Heart right ventricle (tissue), 16 donors: Measurements from ENCODE around the gene MAP3K4. TPM values are rescaled to one million over a fixed set of nuclear protein-coding genes. Genes with fewer than 3 reads are reported as not detected.
"Not testable (repeated sequence)": the region's sequence is repeated elsewhere in the genome, so short reads cannot be mapped to it uniquely, and the experiment has no call there.

Experiments used
- ATAC-seq, 8 donors: fragments of 200-7000 bp; cut with Tn5 transposase; one replicate each; pipeline ENCODE4 v1.9.1; 2020; ENCODE audit warnings: mild to moderate bottlenecking in 8 of 8, moderate library complexity in 8 of 8, moderate number of reproducible peaks in 1 of 8
- DNase-seq, 2 donors: peaks; one replicate each; pipeline ENCODE4 v3.0.0-alpha.2; 2020
- H3K27ac ChIP-seq, 10 donors: fragments of 200-600 bp; sonication (generic) in 2 of 10; one replicate each; pipeline versions ENCODE4 v1.5.0 to v1.8.0; 2020 to 2022; ENCODE audit warnings: mild to moderate bottlenecking in 3 of 10
- H3K27me3 ChIP-seq, 7 donors: fragments of 200-600 bp; one replicate each; pipeline ENCODE4 v1.8.0; 2021 to 2022; ENCODE audit warnings: mild to moderate bottlenecking in 2 of 7
- H3K36me3 ChIP-seq, 9 donors: fragments of 200-600 bp; sonication (generic) in 1 of 9; one replicate each; pipeline versions ENCODE4 v1.5.0 to v1.8.0; 2020 to 2022; ENCODE audit warnings: mild to moderate bottlenecking in 2 of 9
- H3K4me1 ChIP-seq, 9 donors: fragments of 200-600 bp; sonication (generic) in 1 of 9; one replicate each; pipeline versions ENCODE4 v1.5.0 to v1.8.0; 2020 to 2022; ENCODE audit warnings: mild to moderate bottlenecking in 4 of 9
- H3K4me3 ChIP-seq, 10 donors: fragments of 200-600 bp; sonication (generic) in 2 of 10; one replicate each; pipeline versions ENCODE4 v1.5.0 to v1.8.0; 2020 to 2022; ENCODE audit warnings: mild to moderate bottlenecking in 7 of 10, moderate library complexity in 2 of 10
- H3K9me3 ChIP-seq, 11 donors: fragments of 200-600 bp in 10 of 11; sonication (generic) in 2 of 11; one replicate each; pipeline versions ENCODE4 v1.5.0 to v1.8.0; 2013 to 2022; ENCODE audit warnings: mild to moderate bottlenecking in 2 of 11, control low read depth in 1 of 11, moderate library complexity in 1 of 11
- CTCF ChIP-seq, 9 donors: fragments of 200-600 bp; sonication (generic) in 2 of 9; IDR thresholded peaks; one replicate each; pipeline versions ENCODE4 v1.5.0 to v1.8.0; 2021 to 2022; ENCODE audit warnings: antibody characterized with exemption in 9 of 9, mild to moderate bottlenecking in 5 of 9, moderate library complexity in 1 of 9
- WGBS, 2 donors: extraction: QIAGEN DNeasy Blood & Tissue Kit; methylation state at CpG; one replicate each; pipeline ENCODE4 v1.1.7; 2013; ENCODE audit warnings: inconsistent platforms in 1 of 2; 5-methylcytosine and 5-hydroxymethylcytosine counted together
- intact Hi-C, 10 donors: fragments of 100-400 bp; cut with DNase I; formaldehyde crosslinking; loops; one replicate each; pipeline versions ENCODE4 v1.11.1 to v1.14.2; 2022
- polyA plus RNA-seq, 2 donors: library from polyadenylated mRNA; stranded (reverse); fragments of 200-250 nt; gene quantifications; one replicate each; pipeline ENCODE4 v1.2.3, GENCODE V29; 2013
- total RNA-seq, 10 donors: library from RNA; stranded (reverse); fragmentation: NEBNext Ultra II Directional in 3 of 10; extraction: Animal tissue kit (Norgen Biotek cat#: 25700) in 3 of 10; gene quantifications; one replicate each; pipeline versions ENCODE4 v1.2.1 to v1.2.4, GENCODE V29; 2021 to 2023
- donor health status: Arrhythmogenic right ventricular cardiomyopathy.
- donor health status: ischemic (EF 13 %, LVEDD 7.1; RV severe dilation, severe dysfunction).
- donor health status: healthy with polysubstance abuse.
- donor health status: DM: no; HTN: yes; CAD: no.
- donor health status: DM: no; HTN: no; CAD: no.
- donor health status: ischemic (EF 25% LVEDD 6.9; RV normal size, moderate dysfunction).
- donor health status: ischemic (EF 25% LVEDD 5.7; RV mildly dilated, moderate dysfunction).
- donor health status: healthy.
- donor health status: DM: yes; HTN: yes; CAD: no.
- donor health status: Ischemic cardiomyopathy.
- donor health status: ischemic (EF 35%, LVEDD 5.7; RV mildly dilated, moderate dysfunction).
- donor health status: nonischemic (EF 11% LVEDD 7.7; RV severe dilation, severe dysfunction).
- donor health status: DM: yes; HTN: yes; CAD: no.
- donor health status: PGD.
- donor health status: ischemic (EF 29% LVEDD 5.4; RV normal size, mild dysfunction).
- donor health status: nonischemic (EF 23%, LVEDD 6.1; RV moderate dilation, normal function).

Gene MAP3K4
- total and polyA plus RNA-seq, 12 donors, result 10.5 to 50.2 (median 30.9) TPM

- no peaks in the 10 kb centered on the region for H3K27me3 ChIP-seq
- DNase-seq, result no peak
- ATAC-seq, result no peak
- peaks cover 0 to 4% (median 0%) of the 10 kb centered on the region in 9 donors for H3K4me1 ChIP-seq
- no peak overlapping the region for H3K27ac ChIP-seq
- 97% methylated on average over 4 of the region's 4 CpGs for WGBS, 2 donors
- no peak overlapping the region for H3K4me3 ChIP-seq
- TF ChIP-seq CTCF (IDR thresholded peaks at IDR 0.05), result no peak
- H3K9me3 ChIP-seq, result peaks cover 0 to 24% (median 0%) of the 10 kb centered on the region in 11 donors
- peaks cover 0 to 100% (median 55%) of the 10 kb centered on the region in 9 donors for H3K36me3 ChIP-seq
- intact Hi-C loops, result loop anchor here in 1 of 10 donors (10.0 kb wide), 1 partner anchor 258 kb away; no protein-coding TSS in a partner anchor
Observed at GRCh38 chr6:161116554-161116953, 125.0 kb downstream of the MAP3K4 start.

DNA sequence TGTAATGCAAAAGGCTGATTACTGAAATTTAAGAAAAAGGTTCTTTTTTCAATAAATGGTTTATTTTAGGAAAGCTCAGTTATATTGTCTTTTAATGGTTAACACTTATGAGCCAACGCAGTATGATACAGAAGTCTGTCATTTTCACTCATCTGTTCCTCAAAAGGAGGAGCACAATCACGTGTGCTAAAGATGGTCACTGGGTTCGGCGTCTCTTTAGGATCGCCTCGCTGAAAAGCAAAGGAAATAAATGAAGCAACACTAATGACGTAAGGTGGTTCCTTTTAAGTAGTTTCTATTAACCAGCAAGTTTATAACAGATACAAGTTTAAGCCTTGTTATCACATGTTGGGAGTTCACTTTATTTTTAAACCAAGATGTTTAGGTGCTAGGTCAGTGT is 125.7 kb downstream of the MAP3K4 start:
- Histone ChIP-seq H3K9me3 (peaks cover 0 to 30% (median 3%) of the 10 kb centered on the region in 11 donors), H3K4me1 (peaks cover 0 to 4% (median 0%) of the 10 kb centered on the region in 9 donors), H3K27ac (peak overlapping the region in 1 of 10 donors; percentile 22), H3K36me3 (peaks cover 0 to 99% (median 51%) of the 10 kb centered on the region in 9 donors), H3K27me3 (no peaks in the 10 kb centered on the region), H3K4me3 (no peak overlapping the region)
- ATAC-seq, result peak in 5 of 8 donors; percentile 24 to 61 (median 56)
- WGBS, 2 donors, result 84 to 87% methylated on average over 7 of the region's 7 CpGs
- no peak for DNase-seq
- no peak for TF ChIP-seq CTCF (IDR thresholded peaks at IDR 0.05)
- intact Hi-C loops, result loop anchor here in 1 of 10 donors (10.0 kb wide), 1 partner anchor 257 kb away; no protein-coding TSS in a partner anchor

- Histone ChIP-seq H3K4me3 (no peak overlapping the region), H3K27me3 (no peaks in the 10 kb centered on the region), H3K27ac (peak overlapping the region in 1 of 10 donors; percentile 22), H3K9me3 (peaks cover 0 to 36% (median 7%) of the 10 kb centered on the region in 11 donors), H3K4me1 (peaks cover 0 to 4% (median 0%) of the 10 kb centered on the region in 9 donors), H3K36me3 (peaks cover 0 to 99% (median 46%) of the 10 kb centered on the region in 9 donors)
- ATAC-seq (no peak), DNase-seq (no peak)
- WGBS, 2 donors, result 97 to 99% methylated on average over 2 of the region's 2 CpGs
- no peak for TF ChIP-seq CTCF (IDR thresholded peaks at IDR 0.05)
- intact Hi-C loops, result loop anchor here in 1 of 10 donors (10.0 kb wide), 1 partner anchor 257 kb away; no protein-coding TSS in a partner anchor
Observed at GRCh38 chr6:161117942-161118341, 126.4 kb downstream of the MAP3K4 start.

DNA sequence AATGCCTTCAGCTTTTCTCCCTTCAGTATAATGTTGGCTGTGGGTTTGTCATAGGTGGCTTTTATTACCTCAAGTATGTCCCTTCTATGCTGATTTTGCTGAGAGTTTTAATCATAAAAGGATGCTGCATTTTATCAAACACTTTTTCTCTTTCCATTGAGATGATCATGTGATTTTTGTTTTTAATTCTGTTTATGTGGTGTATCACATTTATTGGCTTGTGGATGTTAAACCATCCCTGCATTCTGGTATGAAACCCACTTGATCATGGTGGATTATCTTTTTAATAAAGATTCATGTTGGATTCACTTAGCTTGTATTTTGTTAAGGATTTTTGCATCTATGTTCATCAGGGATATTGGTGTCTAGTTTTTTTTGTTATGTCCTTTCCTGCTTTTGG is 131.8 kb downstream of the MAP3K4 start:
- not testable (repeated sequence) for ATAC-seq, H3K27me3 ChIP-seq, H3K4me1 ChIP-seq, H3K27ac ChIP-seq, DNase-seq, H3K4me3 ChIP-seq
- Histone ChIP-seq H3K36me3 (peaks cover 0 to 94% (median 26%) of the 10 kb centered on the region in 9 donors), H3K9me3 (peaks cover 0 to 72% (median 21%) of the 10 kb centered on the region in 11 donors)
- intact Hi-C loops, result loop anchor here in 1 of 10 donors (10.0 kb wide), 1 partner anchor 251 kb away; no protein-coding TSS in a partner anchor

DNA sequence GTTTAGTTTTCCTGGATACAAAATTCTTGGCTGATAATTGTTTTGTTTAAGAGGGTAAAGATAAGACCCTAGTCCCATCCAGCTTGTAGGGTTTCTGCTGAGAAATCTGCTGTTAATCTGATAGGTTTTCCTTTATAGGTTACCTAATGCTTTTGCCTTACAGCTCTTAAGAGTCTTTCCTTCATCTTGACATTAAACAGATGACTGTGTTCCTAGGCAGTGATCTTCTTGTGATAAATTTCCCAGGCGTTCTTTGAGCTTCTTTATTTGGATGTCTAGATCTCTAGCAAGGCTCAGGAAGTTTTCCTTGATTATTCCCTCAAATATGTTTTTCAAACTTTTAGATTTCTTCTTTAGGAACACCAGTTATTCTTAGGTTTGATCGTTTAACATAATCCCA is 134.0 kb downstream of the MAP3K4 start:
- H3K9me3 ChIP-seq, result peaks cover 0 to 58% (median 21%) of the 10 kb centered on the region in 11 donors
- DNase-seq (no peak), ATAC-seq (no peak)
- H3K4me1 ChIP-seq, result peaks cover 0 to under 1% (median 0%) of the 10 kb centered on the region in 9 donors
- WGBS, 2 donors, result 87 to 93% methylated on average over 2 of the region's 2 CpGs
- no peak for TF ChIP-seq CTCF (IDR thresholded peaks at IDR 0.05)
- no peak overlapping the region for H3K4me3 ChIP-seq
- H3K27ac ChIP-seq, result no peak overlapping the region
- intact Hi-C loops, result loop anchor here in 1 of 10 donors (10.0 kb wide), 1 partner anchor 249 kb away; no protein-coding TSS in a partner anchor
- H3K36me3 ChIP-seq, result peaks cover 0 to 89% (median 16%) of the 10 kb centered on the region in 9 donors
- no peaks in the 10 kb centered on the region for H3K27me3 ChIP-seq
